Epithelial cell of proximal tubule (primary cell): ENCODE measurements around the gene CWC27. TPM values are rescaled to one million over a fixed set of nuclear protein-coding genes. Genes with fewer than 3 reads are reported as not detected.
"Not testable (repeated sequence)": the region's sequence is repeated elsewhere in the genome, so short reads cannot be mapped to it uniquely, and the experiment has no call there.

Source experiments
- DNase-seq: peaks from one replicate; pipeline ENCODE4 v3.0.0-alpha.2; 2011; ENCODE audit warnings: low read depth
- H3K4me3 ChIP-seq: 2 replicates; pipeline ENCODE4 v1.5.1; 2011; ENCODE audit warnings: low read depth, mild to moderate bottlenecking, low read length
- total RNA-seq: library from RNA; depleted of rRNA; stranded (reverse); fragments of >200 nt; gene quantifications from 2 replicates; pipeline ENCODE4 v1.2.3, GENCODE V29; 2015
- TF ChIP-seq, protein P1 (sequence below): conservative IDR thresholded peaks from 2 replicates; pipeline ENCODE4 v1.5.1; 2012; ENCODE audit warnings: low read depth, mild to moderate bottlenecking, low read length

The CWC27 gene
- total RNA-seq, 1 donor from 2014 or later: 17.6 TPM

DNA sequence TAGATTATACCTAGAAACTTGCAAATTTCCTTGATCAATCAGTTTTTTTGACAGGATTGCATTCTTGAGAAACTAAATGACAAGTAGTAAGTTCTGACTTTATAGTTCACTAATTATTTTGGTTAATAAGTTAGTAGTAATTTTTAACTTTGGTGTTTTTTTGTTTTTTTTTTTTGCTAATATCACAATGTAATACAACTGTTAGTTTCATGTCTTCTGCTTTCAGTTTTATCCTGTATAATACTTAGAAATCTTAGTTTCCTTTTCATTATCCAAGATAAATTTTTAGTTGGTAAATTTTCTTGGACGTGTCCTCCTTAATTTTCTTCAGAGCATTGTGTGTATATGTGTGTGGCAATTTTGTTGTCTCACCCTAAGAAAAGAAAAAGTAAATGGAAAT, 57.8 kb downstream of the CWC27 start:
- DNase-seq: no peak
- H3K4me3 ChIP-seq: no peak overlapping the region
- TF ChIP-seq, protein P1, sequence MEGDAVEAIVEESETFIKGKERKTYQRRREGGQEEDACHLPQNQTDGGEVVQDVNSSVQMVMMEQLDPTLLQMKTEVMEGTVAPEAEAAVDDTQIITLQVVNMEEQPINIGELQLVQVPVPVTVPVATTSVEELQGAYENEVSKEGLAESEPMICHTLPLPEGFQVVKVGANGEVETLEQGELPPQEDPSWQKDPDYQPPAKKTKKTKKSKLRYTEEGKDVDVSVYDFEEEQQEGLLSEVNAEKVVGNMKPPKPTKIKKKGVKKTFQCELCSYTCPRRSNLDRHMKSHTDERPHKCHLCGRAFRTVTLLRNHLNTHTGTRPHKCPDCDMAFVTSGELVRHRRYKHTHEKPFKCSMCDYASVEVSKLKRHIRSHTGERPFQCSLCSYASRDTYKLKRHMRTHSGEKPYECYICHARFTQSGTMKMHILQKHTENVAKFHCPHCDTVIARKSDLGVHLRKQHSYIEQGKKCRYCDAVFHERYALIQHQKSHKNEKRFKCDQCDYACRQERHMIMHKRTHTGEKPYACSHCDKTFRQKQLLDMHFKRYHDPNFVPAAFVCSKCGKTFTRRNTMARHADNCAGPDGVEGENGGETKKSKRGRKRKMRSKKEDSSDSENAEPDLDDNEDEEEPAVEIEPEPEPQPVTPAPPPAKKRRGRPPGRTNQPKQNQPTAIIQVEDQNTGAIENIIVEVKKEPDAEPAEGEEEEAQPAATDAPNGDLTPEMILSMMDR: no peak

DNA sequence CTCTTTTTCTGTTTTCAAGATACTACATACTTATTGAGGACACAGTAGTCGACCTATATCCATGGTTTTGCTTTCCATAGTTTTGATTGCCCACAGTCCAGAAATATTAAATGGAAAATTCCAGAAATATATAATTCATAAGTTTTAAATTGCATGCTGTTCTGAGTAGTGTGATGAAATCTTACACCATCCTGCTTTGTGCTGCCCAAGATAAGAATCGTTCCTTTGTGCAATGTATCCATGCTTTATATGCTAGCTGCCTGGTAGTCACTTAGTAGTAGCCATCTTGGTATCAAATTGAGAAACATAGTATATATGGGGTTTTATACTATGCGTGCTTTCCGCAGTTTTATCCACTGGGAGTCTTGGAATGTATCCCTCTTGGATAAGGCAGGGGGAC, 59.0 kb downstream of the CWC27 start:
- no peak overlapping the region for H3K4me3 ChIP-seq
- TF ChIP-seq, protein P1: no peak
- no peak for DNase-seq

DNA sequence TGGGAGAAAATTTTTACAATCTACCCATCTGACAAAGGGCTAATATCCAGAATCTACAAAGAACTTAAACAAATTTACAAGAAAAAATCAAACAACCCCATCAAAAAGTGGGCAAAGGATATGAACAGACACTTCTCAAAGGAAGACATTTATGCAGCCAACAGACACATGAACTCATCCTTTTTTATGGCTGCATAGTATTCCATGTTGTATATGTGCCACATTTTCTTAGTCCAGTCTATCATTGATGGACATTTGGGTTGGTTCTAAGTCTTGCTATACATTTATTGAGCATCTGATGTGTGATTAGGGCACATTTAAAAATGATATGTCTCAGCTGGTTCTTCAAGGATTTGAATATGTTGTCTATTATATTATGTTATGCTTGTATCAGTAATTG, 61.9 kb downstream of the CWC27 start:
- not testable (repeated sequence) for H3K4me3 ChIP-seq, DNase-seq

DNA sequence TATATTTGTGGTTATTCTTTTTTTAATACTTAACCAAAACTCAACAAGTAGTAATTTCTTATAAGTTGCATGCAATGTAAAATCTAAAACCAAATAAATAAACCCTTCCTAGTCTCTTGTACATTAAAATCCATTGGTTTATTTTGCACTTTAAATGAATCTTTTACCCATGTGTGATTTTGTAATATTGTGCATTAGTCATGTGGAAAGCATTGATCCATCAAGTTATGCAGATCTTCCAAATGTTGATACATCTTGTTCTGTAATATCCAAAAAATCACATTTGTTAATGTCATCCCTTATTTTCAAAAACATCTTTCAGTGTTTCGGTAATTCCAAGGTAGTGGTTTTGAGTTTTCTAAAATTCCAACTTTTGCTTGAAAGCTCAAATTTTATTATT, 63.3 kb downstream of the CWC27 start:
- no peak overlapping the region for H3K4me3 ChIP-seq
- TF ChIP-seq, protein P1: no peak
- DNase-seq: no peak

DNA sequence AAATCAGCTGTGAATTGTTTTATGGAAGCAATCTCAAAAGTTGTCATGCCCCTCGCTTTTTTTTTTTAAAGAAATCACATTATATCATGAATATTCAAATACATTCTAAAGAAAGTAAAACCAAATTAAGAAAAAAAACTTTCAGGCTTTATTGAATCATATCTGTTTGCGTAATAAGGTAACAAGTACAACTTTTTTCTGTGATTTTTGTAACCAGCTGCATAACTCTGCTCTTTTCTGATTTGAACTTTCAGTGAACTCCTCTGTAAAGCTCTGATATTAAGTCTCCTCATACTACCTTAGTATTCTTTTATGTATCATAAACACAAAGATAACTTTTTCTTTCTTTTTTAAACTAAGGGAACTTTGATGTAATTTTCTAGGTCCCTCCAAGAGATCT, 65.3 kb downstream of the CWC27 start:
- TF ChIP-seq, protein P1: no peak
- no peak overlapping the region for H3K4me3 ChIP-seq
- no peak for DNase-seq

DNA sequence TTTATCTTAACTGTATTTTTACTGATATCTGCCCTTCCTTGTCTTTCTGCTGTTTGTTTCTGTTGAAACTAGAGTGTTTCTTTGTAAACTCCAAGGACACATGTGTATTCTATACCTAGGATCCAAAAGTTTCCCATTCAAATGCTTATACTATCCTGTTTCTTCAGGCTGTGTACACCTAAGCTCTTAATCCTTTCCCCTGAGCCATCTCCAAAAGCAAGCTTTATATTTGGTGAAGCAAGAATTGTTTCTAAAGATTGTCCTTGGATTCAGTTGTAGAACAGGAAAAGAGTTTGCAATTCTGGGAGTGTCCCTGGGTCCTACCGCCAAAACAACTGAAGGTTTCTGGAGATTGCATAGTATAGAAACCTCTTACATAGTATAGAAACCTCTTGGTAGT, 65.9 kb downstream of the CWC27 start:
- no peak overlapping the region for H3K4me3 ChIP-seq
- no peak for DNase-seq
- TF ChIP-seq, protein P1: no peak

DNA sequence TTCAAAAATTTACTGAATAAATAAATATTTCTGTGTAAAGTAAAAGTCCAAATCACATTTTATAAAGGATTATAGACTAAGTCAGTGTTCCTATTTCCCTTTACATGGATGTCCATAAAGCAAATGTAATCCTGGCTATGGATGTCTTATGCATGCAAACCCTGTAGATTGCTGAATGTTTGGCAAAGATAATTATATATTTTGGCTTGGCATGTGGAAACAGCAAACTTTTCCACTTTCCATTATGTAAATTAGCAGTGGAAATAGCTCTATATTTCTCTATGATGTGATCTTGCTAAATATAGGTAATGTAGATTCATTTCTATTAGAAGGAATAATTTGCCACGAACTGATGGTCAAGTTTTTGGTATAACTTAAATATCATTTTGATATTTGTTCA, 66.5 kb downstream of the CWC27 start:
- TF ChIP-seq, protein P1: no peak
- DNase-seq: no peak
- no peak overlapping the region for H3K4me3 ChIP-seq
